Measurements from ENCODE around the gene PTPRH. TPM values are rescaled to one million over a fixed set of nuclear protein-coding genes. Genes with fewer than 3 reads are reported as not detected.

The PTPRH gene
- total and polyA plus RNA-seq, 10 donors, result 6.5 to 97.9 (median 48.9) TPM

DNA sequence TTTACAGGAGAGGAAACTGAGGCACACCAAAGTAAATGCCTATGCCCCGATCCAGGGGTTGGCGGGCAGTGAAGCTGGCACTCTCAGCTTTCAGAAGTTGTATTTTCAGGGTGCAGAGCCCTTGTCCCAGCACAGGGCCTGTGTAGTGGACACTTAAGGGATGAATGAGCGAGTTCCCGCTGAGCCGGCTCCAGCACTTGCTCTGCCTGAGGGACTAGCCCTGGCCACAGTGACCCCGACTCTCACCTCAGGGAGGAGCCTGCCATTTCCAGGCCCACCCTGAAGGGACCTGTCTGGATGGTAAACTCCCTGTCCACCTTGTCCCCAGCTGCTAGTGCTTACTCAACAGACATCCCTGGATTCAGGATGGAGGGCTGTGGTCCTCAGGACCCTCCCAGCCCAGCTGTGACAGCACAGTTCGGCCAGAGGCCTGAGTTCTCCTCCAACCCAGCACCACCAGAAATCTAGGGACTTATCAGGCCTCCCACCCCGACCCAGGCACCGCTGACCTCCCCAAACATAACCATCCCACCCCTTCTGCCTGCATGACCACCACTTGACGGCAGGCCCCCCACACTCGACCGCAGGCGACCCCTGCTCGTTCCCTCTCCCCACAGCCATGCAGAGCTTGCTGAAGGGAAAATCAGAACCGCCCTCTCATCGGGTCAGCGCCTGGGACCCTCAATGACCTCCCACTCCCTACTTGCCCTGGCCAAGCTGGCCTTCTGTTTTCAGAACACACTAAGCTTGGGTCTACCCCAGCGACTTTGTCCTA lies 41.1 kb upstream of the PTPRH start:
- intact Hi-C loops (cut with DNase I; ENCODE audit: low total_unique reads), result loop anchor here (10.0 kb wide), 1 partner anchor 66 kb away; the partner anchor contains the start of gene SYT5
- DNase-seq, result no peak
- H3K27ac ChIP-seq, result peak overlapping the region in 5 of 8 donors; percentile 63 to 98 (median 97)
- H3K4me3 ChIP-seq, result peak overlapping the region in 1 of 8 donors; percentile 96
- H3K36me3 ChIP-seq, result peaks cover 0 to 49% (median 18%) of the 10 kb centered on the region in 6 donors
- H3K4me1 ChIP-seq, result peaks cover 48 to 92% (median 88%) of the 10 kb centered on the region in 6 donors
- no peaks in the 10 kb centered on the region for H3K27me3 ChIP-seq (replicated peaks in 1 of 7)
- 87 to 93% (median 90%) methylated on average over 14 to 18 of the region's 18 CpGs for WGBS, 5 donors
- H3K9me3 ChIP-seq, result no peaks in the 10 kb centered on the region
- TF ChIP-seq POLR2A (IDR thresholded peaks at IDR 0.05) (no peak), POLR2AphosphoS5 (IDR thresholded peaks at IDR 0.05) (no peak)
- TF ChIP-seq, protein P1, sequence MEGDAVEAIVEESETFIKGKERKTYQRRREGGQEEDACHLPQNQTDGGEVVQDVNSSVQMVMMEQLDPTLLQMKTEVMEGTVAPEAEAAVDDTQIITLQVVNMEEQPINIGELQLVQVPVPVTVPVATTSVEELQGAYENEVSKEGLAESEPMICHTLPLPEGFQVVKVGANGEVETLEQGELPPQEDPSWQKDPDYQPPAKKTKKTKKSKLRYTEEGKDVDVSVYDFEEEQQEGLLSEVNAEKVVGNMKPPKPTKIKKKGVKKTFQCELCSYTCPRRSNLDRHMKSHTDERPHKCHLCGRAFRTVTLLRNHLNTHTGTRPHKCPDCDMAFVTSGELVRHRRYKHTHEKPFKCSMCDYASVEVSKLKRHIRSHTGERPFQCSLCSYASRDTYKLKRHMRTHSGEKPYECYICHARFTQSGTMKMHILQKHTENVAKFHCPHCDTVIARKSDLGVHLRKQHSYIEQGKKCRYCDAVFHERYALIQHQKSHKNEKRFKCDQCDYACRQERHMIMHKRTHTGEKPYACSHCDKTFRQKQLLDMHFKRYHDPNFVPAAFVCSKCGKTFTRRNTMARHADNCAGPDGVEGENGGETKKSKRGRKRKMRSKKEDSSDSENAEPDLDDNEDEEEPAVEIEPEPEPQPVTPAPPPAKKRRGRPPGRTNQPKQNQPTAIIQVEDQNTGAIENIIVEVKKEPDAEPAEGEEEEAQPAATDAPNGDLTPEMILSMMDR (IDR thresholded peaks at IDR 0.05 in 8 of 11, conservative IDR thresholded peaks at IDR 0.05 in 3 of 11), result no peak

DNA sequence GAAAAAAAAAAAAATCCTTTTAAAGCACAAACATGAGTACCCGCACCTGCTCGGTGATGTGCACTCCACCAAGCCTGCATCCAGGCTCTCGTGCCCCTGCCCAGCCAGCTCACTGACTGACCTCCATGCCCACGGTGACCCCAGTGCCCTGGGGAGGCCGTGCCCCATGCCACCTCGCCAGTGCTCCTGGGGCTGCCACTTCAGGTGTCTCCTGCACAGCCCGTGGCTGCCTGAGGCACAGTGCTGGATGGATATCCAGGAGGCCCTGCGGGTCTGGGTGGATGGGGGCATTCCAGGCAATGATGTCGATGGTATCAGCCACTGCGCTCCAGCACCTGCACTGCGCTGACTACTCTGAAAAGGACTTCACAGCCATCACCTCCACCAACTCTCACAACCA lies 40.5 kb upstream of the PTPRH start:
- Histone ChIP-seq H3K4me3 (no peak overlapping the region), H3K4me1 (peaks cover 42 to 86% (median 82%) of the 10 kb centered on the region in 6 donors), H3K27me3 (replicated peaks in 1 of 7) (no peaks in the 10 kb centered on the region), H3K36me3 (peaks cover 0 to 55% (median 24%) of the 10 kb centered on the region in 6 donors), H3K27ac (peak overlapping the region in 2 of 8 donors; percentile 2 to 96), H3K9me3 (no peaks in the 10 kb centered on the region)
- WGBS, 5 donors, result 90 to 95% (median 92%) methylated on average over 3 to 11 of the region's 11 CpGs
- TF ChIP-seq, protein P1 (IDR thresholded peaks at IDR 0.05 in 8 of 11, conservative IDR thresholded peaks at IDR 0.05 in 3 of 11), result no peak
- TF ChIP-seq POLR2A (IDR thresholded peaks at IDR 0.05) (no peak), POLR2AphosphoS5 (IDR thresholded peaks at IDR 0.05) (peak in 1 of 3 donors; percentile 39)
- intact Hi-C loops (cut with DNase I; ENCODE audit: low total_unique reads), result loop anchor here (10.0 kb wide), 1 partner anchor 65 kb away; the partner anchor contains the start of gene SYT5
- DNase-seq, result peak; percentile 70

DNA sequence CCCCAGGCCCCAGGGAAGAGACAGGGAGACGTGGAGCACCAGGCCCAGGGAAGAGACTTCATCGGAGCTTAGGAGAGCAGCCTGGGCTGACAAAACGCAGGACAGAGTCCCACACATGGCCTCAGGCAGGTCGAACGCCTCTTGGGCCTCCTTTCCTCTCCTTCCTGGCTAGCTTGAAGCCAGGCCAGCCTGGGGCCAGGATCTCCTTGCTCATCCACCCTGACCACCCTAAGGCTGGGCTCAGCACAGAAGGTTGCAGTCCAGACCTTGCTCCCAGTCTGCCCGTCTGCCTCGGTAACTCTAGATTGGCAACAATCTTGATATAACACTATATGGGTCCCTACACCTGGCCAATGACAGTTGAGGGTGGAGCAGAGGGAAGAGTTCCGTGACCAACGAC lies 39.4 kb upstream of the PTPRH start:
- Histone ChIP-seq H3K27me3 (replicated peaks in 1 of 7) (no peaks in the 10 kb centered on the region), H3K27ac (peak overlapping the region in 3 of 8 donors; percentile 1 to 96 (median 3)), H3K9me3 (no peaks in the 10 kb centered on the region), H3K4me1 (peaks cover 38 to 75% (median 71%) of the 10 kb centered on the region in 6 donors), H3K36me3 (peaks cover 0 to 66% (median 36%) of the 10 kb centered on the region in 6 donors), H3K4me3 (no peak overlapping the region)
- intact Hi-C loops (cut with DNase I; ENCODE audit: low total_unique reads), result no loop called here
- TF ChIP-seq, protein P1 (IDR thresholded peaks at IDR 0.05 in 8 of 11, conservative IDR thresholded peaks at IDR 0.05 in 3 of 11), result no peak
- TF ChIP-seq POLR2AphosphoS5 (IDR thresholded peaks at IDR 0.05) (peak in 1 of 3 donors; percentile 12), POLR2A (IDR thresholded peaks at IDR 0.05) (no peak)
- 79 to 96% (median 83%) methylated on average over 8 to 9 of the region's 9 CpGs for WGBS, 5 donors
- no peak for DNase-seq

DNA sequence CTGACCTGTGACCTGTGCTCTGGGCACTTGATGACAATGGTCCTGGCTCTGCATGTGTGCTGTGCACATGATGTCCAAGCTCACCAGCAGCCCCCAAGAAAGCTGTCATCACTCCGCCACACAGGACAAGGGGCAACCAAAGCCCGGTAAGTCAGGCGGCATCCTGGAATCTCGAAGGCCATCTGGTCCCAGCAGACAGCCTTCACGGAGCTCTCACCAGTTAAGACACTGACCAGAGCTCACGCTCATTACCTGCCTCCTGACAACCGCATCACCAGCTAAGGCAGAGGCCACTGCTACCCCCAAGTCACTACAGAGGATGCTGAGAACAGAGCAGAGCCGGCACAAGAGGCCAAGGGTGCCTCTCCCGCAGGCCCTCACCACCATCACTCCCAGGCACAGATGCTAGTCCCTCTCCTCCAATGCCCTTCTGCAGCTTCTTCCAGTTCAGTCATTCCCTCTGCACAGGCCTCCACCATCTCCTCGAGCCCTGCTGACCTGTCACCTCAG lies 38.9 kb upstream of the PTPRH start:
- Histone ChIP-seq H3K27ac (peak overlapping the region in 3 of 8 donors; percentile 9 to 96 (median 23)), H3K36me3 (peaks cover 0 to 71% (median 41%) of the 10 kb centered on the region in 6 donors), H3K4me3 (no peak overlapping the region), H3K27me3 (replicated peaks in 1 of 7) (no peaks in the 10 kb centered on the region), H3K4me1 (peaks cover 34 to 70% (median 66%) of the 10 kb centered on the region in 6 donors), H3K9me3 (no peaks in the 10 kb centered on the region)
- DNase-seq, result no peak
- TF ChIP-seq POLR2A (IDR thresholded peaks at IDR 0.05) (no peak), POLR2AphosphoS5 (IDR thresholded peaks at IDR 0.05) (no peak)
- TF ChIP-seq, protein P1 (IDR thresholded peaks at IDR 0.05 in 8 of 11, conservative IDR thresholded peaks at IDR 0.05 in 3 of 11), result no peak
- 66 to 85% (median 79%) methylated on average over 7 to 10 of the region's 10 CpGs for WGBS, 5 donors
- intact Hi-C loops (cut with DNase I; ENCODE audit: low total_unique reads), result no loop called here

Measured in spleen (tissue), 11 donors.